C4-2B (cell line): ENCODE measurements around the gene ADAP1.

Experiments
- ZFX ChIP-seq: fragments of 450-650 bp; IDR thresholded peaks from 2 replicates; pipeline ENCODE4 v1.6.1; 2017
- TF ChIP-seq, protein P1 (sequence below): fragments of 450-650 bp; conservative IDR thresholded peaks from 2 replicates; pipeline ENCODE4 v1.5.1; 2017; ENCODE audit warnings: mild to moderate bottlenecking

DNA sequence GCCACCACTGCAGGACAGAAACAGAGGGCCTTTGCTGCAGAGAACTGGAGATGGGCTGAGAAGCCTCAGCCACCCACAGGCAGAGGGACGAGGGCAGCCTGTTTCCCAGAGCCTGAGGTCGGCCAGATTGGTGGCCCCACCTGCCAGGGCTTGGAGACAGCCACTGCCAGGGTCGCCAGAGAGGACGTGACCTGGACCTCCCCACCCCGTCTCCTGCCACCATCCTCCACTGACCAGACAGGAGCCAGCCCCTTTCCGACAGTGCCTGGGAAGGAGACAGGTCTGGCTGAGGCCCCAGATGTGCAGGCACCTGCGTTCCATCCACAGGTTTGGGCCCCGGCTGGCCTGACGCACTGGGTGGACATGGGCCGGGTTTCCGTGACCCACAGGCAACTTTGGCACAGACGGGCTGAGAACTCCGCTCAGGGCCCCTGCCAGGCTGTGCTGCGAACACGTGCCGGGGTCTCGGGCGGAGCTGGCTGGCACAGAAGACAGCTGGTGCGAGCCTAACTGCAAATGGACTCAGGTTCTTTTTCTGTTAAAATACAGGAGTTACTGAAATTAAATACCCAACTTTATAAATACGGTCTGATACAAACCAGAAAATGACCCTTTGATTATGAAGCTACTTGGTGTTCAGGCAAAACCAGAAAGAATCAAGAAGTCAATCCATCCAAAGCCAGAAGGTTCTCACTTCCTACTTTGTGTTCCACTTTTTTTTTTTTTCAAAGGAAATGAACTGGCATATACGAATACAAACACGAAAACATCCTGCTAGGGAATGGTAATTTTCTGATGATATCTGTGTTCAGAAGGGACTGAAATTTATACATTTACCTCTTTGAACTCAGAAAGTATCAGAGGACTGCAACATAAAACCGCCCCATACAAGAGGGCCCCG, 14.0 kb upstream of the ADAP1 start:
- TF ChIP-seq, protein P1, sequence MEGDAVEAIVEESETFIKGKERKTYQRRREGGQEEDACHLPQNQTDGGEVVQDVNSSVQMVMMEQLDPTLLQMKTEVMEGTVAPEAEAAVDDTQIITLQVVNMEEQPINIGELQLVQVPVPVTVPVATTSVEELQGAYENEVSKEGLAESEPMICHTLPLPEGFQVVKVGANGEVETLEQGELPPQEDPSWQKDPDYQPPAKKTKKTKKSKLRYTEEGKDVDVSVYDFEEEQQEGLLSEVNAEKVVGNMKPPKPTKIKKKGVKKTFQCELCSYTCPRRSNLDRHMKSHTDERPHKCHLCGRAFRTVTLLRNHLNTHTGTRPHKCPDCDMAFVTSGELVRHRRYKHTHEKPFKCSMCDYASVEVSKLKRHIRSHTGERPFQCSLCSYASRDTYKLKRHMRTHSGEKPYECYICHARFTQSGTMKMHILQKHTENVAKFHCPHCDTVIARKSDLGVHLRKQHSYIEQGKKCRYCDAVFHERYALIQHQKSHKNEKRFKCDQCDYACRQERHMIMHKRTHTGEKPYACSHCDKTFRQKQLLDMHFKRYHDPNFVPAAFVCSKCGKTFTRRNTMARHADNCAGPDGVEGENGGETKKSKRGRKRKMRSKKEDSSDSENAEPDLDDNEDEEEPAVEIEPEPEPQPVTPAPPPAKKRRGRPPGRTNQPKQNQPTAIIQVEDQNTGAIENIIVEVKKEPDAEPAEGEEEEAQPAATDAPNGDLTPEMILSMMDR: no peak
- TF ChIP-seq ZFX: no peak
